HepG2 (cell line): ENCODE data around the gene MICB. TPM values are rescaled to one million over a fixed set of nuclear protein-coding genes. Genes with fewer than 3 reads are reported as not detected.

ENCODE experiments used
- ATAC-seq: fragments of 200-7000 bp; cut with Tn5 transposase; 3 replicates; pipeline ENCODE4 v1.9.1; 2020; ENCODE audit warnings: mild to moderate bottlenecking, moderate library complexity
- BruUV-seq: library from RNA; stranded (reverse); fragments of 400-500 nt; replicated peaks from 2 replicates; lab custom pipeline; 2021; lab: Mats Ljungman, UMichigan
- CTCF ChIA-PET: fragments of 300-600 bp; formaldehyde crosslinking; extraction: SDS; loops from one replicate; lab custom pipeline; 2021; ENCODE audit warnings: low total read pairs, inconsistent platforms, low intra/inter-chr PET ratio; lab: Yijun Ruan, JAX
- POLR2A ChIA-PET: fragments of 350-600 bp; sonication (Branson Sonifier 250); formaldehyde crosslinking; loops from one replicate; lab custom pipeline; 2020; ENCODE audit warnings: antibody characterized with exemption, inconsistent platforms; lab: Yijun Ruan, JAX
- DNase-seq: peaks from one replicate; pipeline ENCODE4 v3.0.0-alpha.2; 2015; ENCODE audit warnings: low spot score
- FAIRE-seq: peaks from 3 replicates; lab custom pipeline; 2011; peaks lifted over from hg19 to GRCh38; lab: Jason Lieb, UNC
- H2AFZ ChIP-seq: one replicate; pipeline ENCODE4 v1.6.1; 2011; ENCODE audit warnings: low read length, inconsistent platforms
- H3K27ac ChIP-seq: fragments of 300-600 bp; 3 replicates; pipeline ENCODE4 v1.8.0; 2011; ENCODE audit warnings: mixed run types, mild to moderate bottlenecking, mixed read lengths, low read length, inconsistent platforms; ENCODE audit not compliant: insufficient read depth; ENCODE audit errors: extremely low read length
- H3K27me3 ChIP-seq, 2 experiments: fragments of 200-600 bp in 1 of 2; 2 replicates in 1 of 2; 3 replicates in 1 of 2; pipeline versions ENCODE4 v1.6.0 to v1.8.0; 2011; ENCODE audit warnings: low read length in 2 of 2, mild to moderate bottlenecking in 2 of 2, moderate library complexity in 2 of 2, inconsistent platforms in 1 of 2; ENCODE audit not compliant: insufficient read depth in 2 of 2, control insufficient read depth in 1 of 2
- H3K36me3 ChIP-seq, 2 experiments: fragments of 200-600 bp in 1 of 2; replicated peaks in 1 of 2; 2 replicates in 1 of 2; 3 replicates in 1 of 2; pipeline versions ENCODE4 v1.5.1 to v1.8.0; 2011; ENCODE audit warnings: low read length in 2 of 2, inconsistent platforms in 1 of 2; ENCODE audit not compliant: insufficient read depth in 2 of 2, control insufficient read depth in 1 of 2
- H3K4me1 ChIP-seq: 2 replicates; pipeline ENCODE4 v1.5.1; 2012; ENCODE audit warnings: low read length, inconsistent platforms; ENCODE audit not compliant: insufficient read depth
- H3K4me2 ChIP-seq: 2 replicates; pipeline ENCODE4 v1.6.0; 2011; ENCODE audit warnings: low read depth, low read length, inconsistent platforms
- H3K4me3 ChIP-seq, 3 experiments: fragments of 200-600 bp in 1 of 3; sonication (generic), shearing (Covaris generic) in 1 of 3; replicated peaks in 1 of 3; 2 replicates each; pipeline ENCODE4 v1.5.1; 2011 to 2016; ENCODE audit warnings: low read length in 3 of 3, inconsistent platforms in 2 of 3, low read depth in 2 of 3, mild to moderate bottlenecking in 2 of 3, control low read depth in 1 of 3, mixed read lengths in 1 of 3; ENCODE audit not compliant: insufficient read depth in 1 of 3
- H3K79me2 ChIP-seq: one replicate; pipeline ENCODE4 v1.6.1; 2011; ENCODE audit warnings: low read length, inconsistent platforms; ENCODE audit not compliant: insufficient read depth
- H3K9ac ChIP-seq: 2 replicates; pipeline ENCODE4 v1.6.0; 2011; ENCODE audit warnings: mild to moderate bottlenecking, low read depth, low read length, inconsistent platforms; ENCODE audit not compliant: insufficient read depth
- H3K9me3 ChIP-seq: 2 replicates; pipeline ENCODE4 v1.5.1; 2012; ENCODE audit warnings: mild to moderate bottlenecking, low read length
- H4K20me1 ChIP-seq: 2 replicates; pipeline ENCODE4 v1.6.0; 2011; ENCODE audit warnings: inconsistent platforms, mild to moderate bottlenecking, low read length, moderate library complexity; ENCODE audit not compliant: insufficient read depth
- ATAD3A ChIP-seq: sonication (generic); formaldehyde crosslinking; IDR thresholded peaks from 2 replicates; pipeline ENCODE4 v1.4.0; 2020; ENCODE audit warnings: missing genetic modification reagents
- CHCHD3 ChIP-seq: sonication (generic); formaldehyde crosslinking; IDR thresholded peaks from 2 replicates; pipeline ENCODE4 v1.8.0; 2022; ENCODE audit warnings: mild to moderate bottlenecking, missing genetic modification reagents, moderate library complexity
- MAFF ChIP-seq: IDR thresholded peaks from 2 replicates; pipeline ENCODE4 v1.6.1; 2011; ENCODE audit warnings: low read depth, low read length, improper control_type of control experiment
- MAFK ChIP-seq, 2 experiments: IDR thresholded peaks in 1 of 2; conservative IDR thresholded peaks in 1 of 2; 2 replicates each; pipeline ENCODE4 v1.6.1; 2011; ENCODE audit warnings: improper control_type of control experiment in 2 of 2, low read length in 2 of 2
- WGBS: methylation state at CpG from one replicate; pipeline ENCODE4 v1.1.6; 2017; ENCODE audit warnings: low lambda C conversion rate; 5-methylcytosine and 5-hydroxymethylcytosine counted together
- in situ Hi-C: cut with HindIII; loops from 2 replicates; pipeline ENCODE4 v1.10.0; 2017; ENCODE audit warnings: low pct_unique_long_range_greater_than_20kb; ENCODE audit not compliant: extremely low pct_ligation_motif_present
- intact Hi-C: fragments of 100-400 bp; cut with micrococcal nuclease; formaldehyde crosslinking; loops from one replicate; pipeline ENCODE4 v1.10.0; 2022; ENCODE audit not compliant: unreplicated experiment
- polyA plus RNA-seq, 8 experiments: library from polyadenylated mRNA; depleted of rRNA in 3 of 8; stranded (reverse) in 7 of 8; unstranded in 1 of 8; fragments of >200 nt; fragmentation: Illumina TruSeq in 4 of 8; extraction: Trizol in 4 of 8; gene quantifications; 2 replicates each; pipeline versions ENCODE4 v1.2.1 to v1.2.3, GENCODE V29; 2011 to 2016; ENCODE audit warnings: low read depth in 4 of 8, missing spikeins in 1 of 8, mixed read lengths in 1 of 8; ENCODE audit not compliant: insufficient read depth in 1 of 8
- total RNA-seq, 5 experiments: library from RNA; depleted of rRNA; stranded (reverse); fragments of >200 nt; fragmentation: Illumina TruSeq; extraction: Trizol; gene quantifications; 2 replicates each; pipeline ENCODE4 v1.2.3, GENCODE V29; 2016; ENCODE audit warnings: low read depth in 1 of 5

The MICB gene
- total and polyA plus RNA-seq, 2 of the 13 experiments (the other 11 are each of a cell fraction or from before 2014, with no cell fraction given): 12.5 to 12.8 TPM

DNA sequence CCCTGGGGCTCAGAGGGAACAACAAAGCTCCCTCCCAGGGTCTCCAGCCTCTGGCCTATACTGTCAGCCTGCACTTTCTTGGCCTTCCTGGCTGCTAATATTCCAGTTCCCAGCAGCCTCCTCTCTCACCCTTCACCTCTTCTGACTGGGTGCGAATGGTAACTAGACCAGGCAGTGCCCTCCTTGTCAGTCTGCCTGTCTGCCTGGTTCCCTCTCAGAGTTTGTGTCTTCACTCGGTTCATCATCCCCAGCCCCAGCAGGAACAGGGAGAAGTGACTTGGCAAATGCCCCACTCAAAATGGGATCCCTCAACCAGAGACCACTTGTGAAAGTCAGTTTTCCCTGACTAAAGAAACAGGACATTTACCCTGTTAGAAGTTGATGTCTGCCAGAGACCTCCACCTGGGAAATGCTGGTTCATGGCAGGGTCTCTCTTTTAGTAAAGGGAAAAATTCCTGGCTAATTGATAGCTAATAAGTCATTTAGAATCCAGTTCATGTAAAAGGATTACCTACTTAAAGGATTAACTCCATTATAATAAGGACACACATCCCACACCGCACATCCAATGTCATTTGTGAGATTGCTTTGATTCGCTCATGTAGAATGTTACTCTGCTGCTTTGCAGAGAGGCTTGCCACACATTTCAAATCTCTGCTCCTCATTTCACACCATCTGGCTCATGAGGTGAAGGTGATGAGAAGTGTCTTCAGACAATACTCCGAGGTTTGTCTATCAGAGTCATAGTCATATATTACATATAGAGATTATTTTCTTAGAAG, 18.6 kb upstream of the MICB start:
- POLR2A ChIA-PET: no interaction called here
- BruUV-seq: no TSS peak
- Histone ChIP-seq H3K79me2 (no peaks in the 10 kb centered on the region), H3K4me1 (peaks cover 13% of the 10 kb centered on the region), H3K9ac (no peak overlapping the region), H3K9me3 (no peaks in the 10 kb centered on the region), H3K36me3 (no peaks in the 10 kb centered on the region), H2AFZ (no peak overlapping the region), H3K4me3 (no peak overlapping the region), H3K27ac (no peak overlapping the region), H3K4me2 (no peak overlapping the region), H4K20me1 (no peaks in the 10 kb centered on the region), H3K27me3 (peaks cover 10 to 51% of the 10 kb centered on the region in 2 experiments; a peak in 4 of 5 replicates)
- intact Hi-C loops: no loop called here
- whole genome bisulfite sequencing: 27% methylated on average over 5 of the region's 5 CpGs
- in situ Hi-C loops: no loop called here
- no peak for FAIRE-seq
- no peak for TF ChIP-seq ATAD3A (CRISPR knock-in tag)
- TF ChIP-seq, all 625 proteins: peak for 0
- DNase-seq: no peak
- CTCF ChIA-PET: no interaction called here
- ATAC-seq: no peak

DNA sequence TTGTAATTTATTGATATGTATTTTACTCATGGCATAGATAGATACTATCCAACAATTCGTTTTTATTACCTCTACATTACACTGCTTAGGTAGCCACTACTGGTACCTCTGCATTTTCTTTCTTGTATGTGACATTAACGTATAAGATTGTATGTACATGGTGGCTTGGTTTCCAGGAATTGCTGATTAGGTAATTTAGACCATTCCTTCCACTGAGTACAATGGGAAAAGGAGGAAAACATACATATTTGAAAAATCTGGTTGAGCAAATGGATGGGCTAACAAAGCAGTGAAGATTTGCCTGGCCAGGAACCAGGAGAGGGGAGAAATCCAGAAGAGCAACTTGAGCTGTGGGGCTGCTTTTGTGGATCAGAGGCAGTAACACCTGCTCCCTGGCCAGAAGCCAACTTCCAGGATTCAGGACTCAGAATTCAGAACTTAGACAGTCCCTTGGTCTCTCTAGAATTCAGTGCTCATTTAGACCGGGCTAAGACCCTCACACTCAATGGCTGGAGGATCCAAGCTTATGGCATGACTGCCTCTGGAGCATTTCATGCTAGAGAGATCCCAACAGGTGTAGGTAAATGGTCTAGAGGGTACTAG, 17.9 kb upstream of the MICB start:
- Histone ChIP-seq H3K4me1 (peaks cover 13% of the 10 kb centered on the region), H2AFZ (no peak overlapping the region), H3K4me3 (no peak overlapping the region), H3K27me3 (peaks cover 6 to 48% of the 10 kb centered on the region in 2 experiments; a peak in 4 of 5 replicates), H3K36me3 (no peaks in the 10 kb centered on the region), H3K79me2 (no peaks in the 10 kb centered on the region), H3K9me3 (no peaks in the 10 kb centered on the region), H4K20me1 (no peaks in the 10 kb centered on the region), H3K27ac (no peak overlapping the region), H3K4me2 (no peak overlapping the region), H3K9ac (no peak overlapping the region)
- TF ChIP-seq MAFK (conservative IDR thresholded peaks at IDR 0.05 in 1 of 2, IDR thresholded peaks at IDR 0.05 in 1 of 2; ENCODE audit: low read length in 2 of 2) (peak; percentile 76 to 82), MAFF (peak; percentile 69), CHCHD3 (CRISPR knock-in tag) (no peak)
- ChIA-PET POLR2A (interaction anchor here (2.0 kb wide), 1 partner anchor 17 kb away, joined by 8 read pairs; no protein-coding TSS in a partner anchor), CTCF (no interaction called here)
- DNase-seq (no peak), ATAC-seq (no peak), FAIRE-seq (no peak)
- intact Hi-C loops: no loop called here
- in situ Hi-C loops: no loop called here
- WGBS: 10% methylated on average over 3 of the region's 3 CpGs
- no TSS peak for BruUV-seq
